ENCODE data around the gene TGOLN2.

Gene TGOLN2

DNA sequence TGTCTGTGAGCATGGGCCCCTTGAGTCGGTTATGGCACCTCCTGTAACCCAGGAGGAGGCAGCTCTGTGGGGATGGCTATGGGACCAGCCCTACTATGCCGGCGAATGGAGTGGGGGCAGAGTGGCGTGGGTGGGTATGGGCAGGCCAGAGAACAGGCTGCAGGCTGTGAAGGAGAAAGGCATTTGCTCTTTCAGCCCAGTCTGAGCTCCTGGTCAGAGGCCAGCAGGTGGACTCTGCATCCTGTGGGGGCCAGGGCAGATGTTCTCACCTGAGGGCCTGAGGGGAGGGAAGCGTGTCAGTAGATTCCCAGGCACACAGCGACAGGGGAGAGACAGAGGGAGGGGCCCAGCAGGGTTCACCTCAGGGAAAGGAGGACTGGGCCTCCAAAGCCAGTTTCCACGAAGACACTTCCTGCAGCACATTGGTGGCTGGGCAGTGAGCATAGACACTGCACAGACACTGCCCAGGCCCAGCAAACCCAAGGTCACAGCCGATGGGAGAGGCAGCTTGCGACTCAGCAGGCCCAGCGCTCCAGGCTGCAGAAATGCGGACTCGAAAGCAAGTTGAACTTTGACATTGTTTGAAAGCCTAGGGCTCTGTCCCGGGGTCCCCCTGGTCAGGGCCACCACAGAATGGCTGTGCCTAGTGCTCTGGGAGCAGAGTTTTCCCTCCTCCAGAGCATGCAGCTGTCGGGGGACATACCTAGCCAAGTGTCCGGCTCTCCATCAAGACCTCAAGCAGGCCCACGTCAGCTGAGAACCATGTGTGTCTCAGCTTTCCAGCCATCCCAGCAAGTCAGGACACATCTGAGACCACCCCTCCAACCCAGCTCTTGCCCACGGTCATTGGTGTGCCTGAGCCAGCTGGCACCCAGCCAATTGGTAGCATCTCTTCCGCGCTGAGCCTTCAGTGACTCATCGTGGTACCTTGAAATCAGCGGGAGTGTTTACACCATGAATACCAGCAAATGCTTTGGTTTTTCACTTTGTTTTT is 53.8 kb downstream of the TGOLN2 start:
- ChIA-PET POLR2A (no interaction called here), CTCF (interaction anchor here (1.0 kb wide), 1 partner anchor 207 kb away, joined by 3 read pairs; no protein-coding TSS in a partner anchor)
- TF ChIP-seq SP1 (IDR thresholded peaks at IDR 0.05) (no peak), ELF4 (IDR thresholded peaks at IDR 0.05) (no peak), ARNT (IDR thresholded peaks at IDR 0.05) (no peak)
- DNase-seq (ENCODE audit: extremely low spot score), result no peak

DNA sequence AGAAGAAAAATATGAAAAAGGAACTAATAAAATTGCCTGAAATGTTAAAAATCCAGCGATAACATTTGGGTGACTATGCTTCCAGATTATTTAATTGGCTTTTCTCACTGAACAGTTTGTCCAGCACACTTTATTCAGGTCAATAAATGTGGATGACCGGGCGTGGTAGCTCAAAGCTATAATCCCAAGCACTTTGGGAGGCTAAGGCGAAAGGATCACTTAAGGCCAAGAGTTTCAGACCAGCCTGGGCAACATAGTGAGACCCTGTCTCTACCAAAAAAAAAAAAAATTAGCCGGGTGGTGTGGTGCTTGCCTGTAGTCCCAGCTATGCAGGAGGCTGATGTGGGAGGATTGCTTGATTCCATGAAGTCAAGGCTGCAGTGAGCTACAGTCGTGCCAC is 55.4 kb downstream of the TGOLN2 start:
- TF ChIP-seq PKNOX1 (IDR thresholded peaks at IDR 0.05) (no peak), BHLHE40 (IDR thresholded peaks at IDR 0.05; ENCODE audit: borderline replicate concordance) (no peak), L3MBTL2 (conservative IDR thresholded peaks at IDR 0.05) (no peak), LEF1 (IDR thresholded peaks at IDR 0.05; ENCODE audit: borderline replicate concordance) (no peak), ELF4 (IDR thresholded peaks at IDR 0.05) (no peak), FOXK2 (IDR thresholded peaks at IDR 0.05) (no peak), TARDBP (IDR thresholded peaks at IDR 0.05) (no peak), NFRKB (IDR thresholded peaks at IDR 0.05) (no peak), CTBP1 (IDR thresholded peaks at IDR 0.05; ENCODE audit: borderline replicate concordance) (no peak), FOXA1 (IDR thresholded peaks at IDR 0.05) (no peak), SP1 (IDR thresholded peaks at IDR 0.05) (no peak), ARNT (IDR thresholded peaks at IDR 0.05) (no peak), SUZ12 (IDR thresholded peaks at IDR 0.05) (no peak), ZNF384 (IDR thresholded peaks at IDR 0.05) (no peak), HDGF (IDR thresholded peaks at IDR 0.05; ENCODE audit: borderline replicate concordance) (no peak), FOXM1 (IDR thresholded peaks at IDR 0.05; ENCODE audit: borderline replicate concordance) (no peak)
- ChIA-PET CTCF (interaction anchor here (0.6 kb wide), 2 partner anchors 16 to 24 kb away, joined by 3 read pairs; no protein-coding TSS in a partner anchor), POLR2A (no interaction called here)
- DNase-seq (ENCODE audit: extremely low spot score), result no peak

DNA sequence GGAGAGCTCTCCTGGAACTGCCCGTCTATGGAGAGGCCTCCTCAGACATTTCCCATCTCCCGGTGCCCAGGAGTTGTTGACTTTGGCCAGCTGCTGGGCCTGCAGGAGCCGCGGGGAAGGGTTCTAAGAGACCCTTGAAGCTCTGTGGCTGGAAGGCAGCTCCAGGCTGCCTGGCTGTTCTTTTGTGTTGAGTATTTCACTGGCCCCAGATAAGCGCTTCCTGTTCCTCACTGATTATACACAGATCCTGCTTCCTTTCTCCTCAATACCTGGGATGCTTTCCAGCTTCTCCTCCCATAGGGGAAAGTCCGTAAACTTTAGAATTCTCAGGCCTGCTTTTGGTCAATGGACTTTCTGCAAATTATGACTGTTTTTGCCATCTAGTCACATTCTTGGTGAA is 57.8 kb downstream of the TGOLN2 start:
- no peak for DNase-seq (ENCODE audit: extremely low spot score)
- ChIA-PET CTCF (interaction anchor here (0.6 to 1.6 kb wide), 4 partner anchors 10 to 341 kb away, joined by 3 to 8 read pairs (median 3); no protein-coding TSS in a partner anchor), POLR2A (no interaction called here)
- no peak for TF ChIP-seq NFRKB (IDR thresholded peaks at IDR 0.05)
- no peak for TF ChIP-seq SP1 (IDR thresholded peaks at IDR 0.05)
- TF ChIP-seq CTBP1 (IDR thresholded peaks at IDR 0.05; ENCODE audit: borderline replicate concordance), result no peak
- TF ChIP-seq TARDBP (IDR thresholded peaks at IDR 0.05), result no peak
- no peak for TF ChIP-seq LEF1 (IDR thresholded peaks at IDR 0.05; ENCODE audit: borderline replicate concordance)
- no peak for TF ChIP-seq FOXM1 (IDR thresholded peaks at IDR 0.05; ENCODE audit: borderline replicate concordance)
- no peak for TF ChIP-seq SUZ12 (IDR thresholded peaks at IDR 0.05)
- TF ChIP-seq FOXA1 (IDR thresholded peaks at IDR 0.05), result no peak
- no peak for TF ChIP-seq FOXK2 (IDR thresholded peaks at IDR 0.05)
- TF ChIP-seq ELF4 (IDR thresholded peaks at IDR 0.05), result no peak
- no peak for TF ChIP-seq PKNOX1 (IDR thresholded peaks at IDR 0.05)
- TF ChIP-seq ARNT (IDR thresholded peaks at IDR 0.05), result no peak
- no peak for TF ChIP-seq ZNF384 (IDR thresholded peaks at IDR 0.05)
- TF ChIP-seq BHLHE40 (IDR thresholded peaks at IDR 0.05; ENCODE audit: borderline replicate concordance), result no peak
- TF ChIP-seq L3MBTL2 (conservative IDR thresholded peaks at IDR 0.05), result no peak
- TF ChIP-seq HDGF (IDR thresholded peaks at IDR 0.05; ENCODE audit: borderline replicate concordance), result no peak
